ENCODE data around the gene PTPRD. TPM values are rescaled to one million over a fixed set of nuclear protein-coding genes. Genes with fewer than 3 reads are reported as not detected.

The PTPRD gene
- total RNA-seq, 1 experiment from 2014 or later = 0.02 TPM

DNA sequence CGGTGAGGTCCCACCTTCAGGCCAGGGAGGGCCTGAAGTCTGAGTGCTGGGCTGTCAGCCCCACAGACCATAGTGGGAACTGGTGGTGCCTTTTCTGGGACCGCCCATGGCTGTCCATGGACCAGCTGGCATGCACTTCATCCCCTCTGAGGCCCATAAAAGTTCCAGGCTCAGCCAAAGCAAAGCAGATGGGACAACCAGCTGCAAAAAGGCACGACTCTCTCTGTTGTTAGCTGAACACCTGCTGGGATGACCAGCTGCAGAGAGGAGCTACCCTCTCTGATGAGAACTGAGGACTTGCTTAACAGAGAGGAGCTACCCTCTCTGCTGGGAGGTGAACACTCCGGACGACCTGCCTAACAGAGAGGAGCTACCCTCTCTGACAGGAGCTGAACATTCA is 1968.9 kb downstream of the PTPRD start:
- no peaks in the 10 kb centered on the region for H3K79me2 ChIP-seq (ENCODE audit: insufficient read depth, low read length)
- H3K4me3 ChIP-seq (replicated peaks in 1 of 2; ENCODE audit: low read depth in 1 of 2, low read length in 2 of 2) = no peak overlapping the region
- TF ChIP-seq SP1 (IDR thresholded peaks at IDR 0.05; ENCODE audit: low read depth) = no peak
- TF ChIP-seq, protein P1, sequence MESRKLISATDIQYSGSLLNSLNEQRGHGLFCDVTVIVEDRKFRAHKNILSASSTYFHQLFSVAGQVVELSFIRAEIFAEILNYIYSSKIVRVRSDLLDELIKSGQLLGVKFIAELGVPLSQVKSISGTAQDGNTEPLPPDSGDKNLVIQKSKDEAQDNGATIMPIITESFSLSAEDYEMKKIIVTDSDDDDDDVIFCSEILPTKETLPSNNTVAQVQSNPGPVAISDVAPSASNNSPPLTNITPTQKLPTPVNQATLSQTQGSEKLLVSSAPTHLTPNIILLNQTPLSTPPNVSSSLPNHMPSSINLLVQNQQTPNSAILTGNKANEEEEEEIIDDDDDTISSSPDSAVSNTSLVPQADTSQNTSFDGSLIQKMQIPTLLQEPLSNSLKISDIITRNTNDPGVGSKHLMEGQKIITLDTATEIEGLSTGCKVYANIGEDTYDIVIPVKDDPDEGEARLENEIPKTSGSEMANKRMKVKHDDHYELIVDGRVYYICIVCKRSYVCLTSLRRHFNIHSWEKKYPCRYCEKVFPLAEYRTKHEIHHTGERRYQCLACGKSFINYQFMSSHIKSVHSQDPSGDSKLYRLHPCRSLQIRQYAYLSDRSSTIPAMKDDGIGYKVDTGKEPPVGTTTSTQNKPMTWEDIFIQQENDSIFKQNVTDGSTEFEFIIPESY (IDR thresholded peaks at IDR 0.05; ENCODE audit: extremely low read depth, insufficient replicate concordance, low read length) = no peak
- TF ChIP-seq ATF3 (IDR thresholded peaks at IDR 0.05) = no peak
- TF ChIP-seq YY1 (IDR thresholded peaks at IDR 0.05; ENCODE audit: extremely low read depth, insufficient replicate concordance, low read depth, low read length) = no peak
- TF ChIP-seq FOSL1 (IDR thresholded peaks at IDR 0.05; ENCODE audit: low read depth) = no peak
- no peak for TF ChIP-seq CTCF (IDR thresholded peaks at IDR 0.05 in 2 of 3, conservative IDR thresholded peaks at IDR 0.05 in 1 of 3; ENCODE audit: borderline replicate concordance in 1 of 3, insufficient read depth in 1 of 3, low read depth in 2 of 3, low read length in 2 of 3)
- no peak for TF ChIP-seq POLR2AphosphoS5 (IDR thresholded peaks at IDR 0.05; ENCODE audit: low read depth, low read length)
- no peak for TF ChIP-seq POLR2A (IDR thresholded peaks at IDR 0.05; ENCODE audit: borderline replicate concordance, extremely low read depth, insufficient read depth, insufficient read length)
- no peak for TF ChIP-seq RAD21 (IDR thresholded peaks at IDR 0.05; ENCODE audit: low read depth)
- no peak for TF ChIP-seq CEBPB (IDR thresholded peaks at IDR 0.05; ENCODE audit: low read depth)
- TF ChIP-seq ZNF274 (IDR thresholded peaks at IDR 0.05; ENCODE audit: low read depth, low read length) = no peak
- TF ChIP-seq, protein P2, sequence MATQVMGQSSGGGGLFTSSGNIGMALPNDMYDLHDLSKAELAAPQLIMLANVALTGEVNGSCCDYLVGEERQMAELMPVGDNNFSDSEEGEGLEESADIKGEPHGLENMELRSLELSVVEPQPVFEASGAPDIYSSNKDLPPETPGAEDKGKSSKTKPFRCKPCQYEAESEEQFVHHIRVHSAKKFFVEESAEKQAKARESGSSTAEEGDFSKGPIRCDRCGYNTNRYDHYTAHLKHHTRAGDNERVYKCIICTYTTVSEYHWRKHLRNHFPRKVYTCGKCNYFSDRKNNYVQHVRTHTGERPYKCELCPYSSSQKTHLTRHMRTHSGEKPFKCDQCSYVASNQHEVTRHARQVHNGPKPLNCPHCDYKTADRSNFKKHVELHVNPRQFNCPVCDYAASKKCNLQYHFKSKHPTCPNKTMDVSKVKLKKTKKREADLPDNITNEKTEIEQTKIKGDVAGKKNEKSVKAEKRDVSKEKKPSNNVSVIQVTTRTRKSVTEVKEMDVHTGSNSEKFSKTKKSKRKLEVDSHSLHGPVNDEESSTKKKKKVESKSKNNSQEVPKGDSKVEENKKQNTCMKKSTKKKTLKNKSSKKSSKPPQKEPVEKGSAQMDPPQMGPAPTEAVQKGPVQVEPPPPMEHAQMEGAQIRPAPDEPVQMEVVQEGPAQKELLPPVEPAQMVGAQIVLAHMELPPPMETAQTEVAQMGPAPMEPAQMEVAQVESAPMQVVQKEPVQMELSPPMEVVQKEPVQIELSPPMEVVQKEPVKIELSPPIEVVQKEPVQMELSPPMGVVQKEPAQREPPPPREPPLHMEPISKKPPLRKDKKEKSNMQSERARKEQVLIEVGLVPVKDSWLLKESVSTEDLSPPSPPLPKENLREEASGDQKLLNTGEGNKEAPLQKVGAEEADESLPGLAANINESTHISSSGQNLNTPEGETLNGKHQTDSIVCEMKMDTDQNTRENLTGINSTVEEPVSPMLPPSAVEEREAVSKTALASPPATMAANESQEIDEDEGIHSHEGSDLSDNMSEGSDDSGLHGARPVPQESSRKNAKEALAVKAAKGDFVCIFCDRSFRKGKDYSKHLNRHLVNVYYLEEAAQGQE (IDR thresholded peaks at IDR 0.05; ENCODE audit: low read depth) = no peak
- TF ChIP-seq ZFX (IDR thresholded peaks at IDR 0.05) = no peak
- TF ChIP-seq MAX (IDR thresholded peaks at IDR 0.05) = no peak
- TF ChIP-seq EZH2 (IDR thresholded peaks at IDR 0.05) = no peak
- TF ChIP-seq EZH2phosphoT487 (IDR thresholded peaks at IDR 0.05; ENCODE audit: borderline replicate concordance) = no peak
- no peak for TF ChIP-seq SRF (IDR thresholded peaks at IDR 0.05; ENCODE audit: low read depth)
- TF ChIP-seq TCF7L2 (IDR thresholded peaks at IDR 0.05; ENCODE audit: borderline replicate concordance, extremely low read depth, insufficient read depth, insufficient read length) = no peak
- no peak for TF ChIP-seq JUND (IDR thresholded peaks at IDR 0.05)
- no peak for TF ChIP-seq SIN3A (IDR thresholded peaks at IDR 0.05; ENCODE audit: low read depth)
- H3K36me3 ChIP-seq (ENCODE audit: control insufficient read depth in 1 of 2, insufficient read depth in 2 of 2, low read length in 2 of 2) = no peaks in the 10 kb centered on the region
- CTCF ChIA-PET = no interaction called here
- RAD21 ChIA-PET (ENCODE audit: low non-redundant PET in 1 of 2, low total read pairs in 2 of 2, uncharacterized antibody in 2 of 2, unreplicated experiment in 2 of 2) = no interaction called here
- no peaks in the 10 kb centered on the region for H3K27me3 ChIP-seq (ENCODE audit: insufficient read depth, low read length)
- H3K9ac ChIP-seq (ENCODE audit: low read length) = no peak overlapping the region
- peaks cover 3 to 27% of the 10 kb centered on the region in 2 experiments; a peak in 2 of 4 replicates for H3K9me3 ChIP-seq (ENCODE audit: control insufficient read depth in 1 of 2, insufficient read depth in 1 of 2, low read depth in 1 of 2, low read length in 2 of 2)
- intact Hi-C loops (cut with micrococcal nuclease) = no loop called here
- no peak overlapping the region for H3K27ac ChIP-seq (ENCODE audit: low read depth, low read length)
- DNase-seq (ENCODE audit: low read depth, low spot score) (no peak), ATAC-seq (no peak)
- BruUV-seq (replicated peaks) = no TSS peak
- no peak overlapping the region for H3K4me2 ChIP-seq (ENCODE audit: low read length)
- POLR2A ChIA-PET = no interaction called here
- H4K20me1 ChIP-seq (ENCODE audit: insufficient read depth) = no peaks in the 10 kb centered on the region
- H3K4me1 ChIP-seq (ENCODE audit: control insufficient read depth in 1 of 2, insufficient read depth in 2 of 2, low read length in 2 of 2) = no peaks in the 10 kb centered on the region
- no peaks in the 10 kb centered on the region for H3K9me2 ChIP-seq (ENCODE audit: insufficient read depth)
- H2AFZ ChIP-seq (ENCODE audit: low read depth, low read length, poor library complexity, severe bottlenecking) = no peak overlapping the region
